ENCODE data around the gene ADISSP.
A peak's percentile ranks its signal among the peaks of the same experiment; 100 is the strongest.

The ADISSP gene

GRCh38 chr20:3728354-3728753, 39.2 kb downstream of the ADISSP start:
- TF ChIP-seq CTCF (conservative IDR thresholded peaks at IDR 0.05; ENCODE audit: control insufficient read depth, insufficient read depth, low read depth, low read length): no peak
- DNase-seq (ENCODE audit: low read depth): no peak
- no peak overlapping the region for H3K4me3 ChIP-seq (ENCODE audit: control insufficient read depth, low read depth, low read length)

- DNase-seq (ENCODE audit: low read depth): peak; percentile 80
- H3K4me3 ChIP-seq (ENCODE audit: control insufficient read depth, low read depth, low read length): peak overlapping the region; percentile 21
- no peak for TF ChIP-seq CTCF (conservative IDR thresholded peaks at IDR 0.05; ENCODE audit: control insufficient read depth, insufficient read depth, low read depth, low read length)
Measured at GRCh38 chr20:3727401-3728021, 40.0 kb downstream of the ADISSP start.

GRCh38 chr20:3724356-3724755, 43.2 kb downstream of the ADISSP start:
- TF ChIP-seq CTCF (conservative IDR thresholded peaks at IDR 0.05; ENCODE audit: control insufficient read depth, insufficient read depth, low read depth, low read length): no peak
- no peak overlapping the region for H3K4me3 ChIP-seq (ENCODE audit: control insufficient read depth, low read depth, low read length)
- DNase-seq (ENCODE audit: low read depth): no peak

GRCh38 chr20:3723284-3723683, 44.3 kb downstream of the ADISSP start:
- TF ChIP-seq CTCF (conservative IDR thresholded peaks at IDR 0.05; ENCODE audit: control insufficient read depth, insufficient read depth, low read depth, low read length): no peak
- DNase-seq (ENCODE audit: low read depth): no peak

GRCh38 chr20:3721912-3722311, 45.6 kb downstream of the ADISSP start:
- TF ChIP-seq CTCF (conservative IDR thresholded peaks at IDR 0.05; ENCODE audit: control insufficient read depth, insufficient read depth, low read depth, low read length): no peak
- H3K4me3 ChIP-seq (ENCODE audit: control insufficient read depth, low read depth, low read length): no peak overlapping the region
- no peak for DNase-seq (ENCODE audit: low read depth)

More at GRCh38 chr20:3723284-3723683, 44.3 kb downstream of the ADISSP start:
- no peak overlapping the region for H3K4me3 ChIP-seq (ENCODE audit: control insufficient read depth, low read depth, low read length)

GRCh38 chr20:3720626-3721025, 46.9 kb downstream of the ADISSP start:
- no peak for TF ChIP-seq CTCF (conservative IDR thresholded peaks at IDR 0.05; ENCODE audit: control insufficient read depth, insufficient read depth, low read depth, low read length)
- DNase-seq (ENCODE audit: low read depth): no peak
- no peak overlapping the region for H3K4me3 ChIP-seq (ENCODE audit: control insufficient read depth, low read depth, low read length)

GRCh38 chr20:3720068-3720467, 47.5 kb downstream of the ADISSP start:
- DNase-seq (ENCODE audit: low read depth): no peak
- TF ChIP-seq CTCF (conservative IDR thresholded peaks at IDR 0.05; ENCODE audit: control insufficient read depth, insufficient read depth, low read depth, low read length): no peak
- H3K4me3 ChIP-seq (ENCODE audit: control insufficient read depth, low read depth, low read length): no peak overlapping the region
